H1 (cell line): ENCODE results near the gene AIFM3. TPM values are rescaled to one million over a fixed set of nuclear protein-coding genes. Genes with fewer than 3 reads are reported as not detected.

Source experiments
- CTCF ChIA-PET: fragments of 300-600 bp; sonication (Branson Sonifier 250); formaldehyde crosslinking; loops from one replicate; lab custom pipeline; 2021; ENCODE audit not compliant: partially characterized antibody; lab: Charles Lee
- POLR2A ChIA-PET: fragments of 300-600 bp; sonication (Branson Sonifier 250); formaldehyde crosslinking; loops from one replicate; lab custom pipeline; 2021; ENCODE audit warnings: inconsistent platforms; ENCODE audit not compliant: partially characterized antibody; lab: Charles Lee
- DNase-seq, 2 experiments: peaks; one replicate each; pipeline versions ENCODE4 v3.0.0 to v3.0.0-alpha.2; 2010 to 2022; ENCODE audit warnings: low spot score in 2 of 2, low read depth in 1 of 2, mixed read lengths in 1 of 2
- FAIRE-seq: peaks from 2 replicates; lab custom pipeline; 2011; peaks lifted over from hg19 to GRCh38; lab: Jason Lieb, UNC
- H2AFZ ChIP-seq: 2 replicates; pipeline ENCODE4 v1.8.1; 2012; ENCODE audit warnings: low read length, inconsistent platforms
- H2AK5ac ChIP-seq: 2 replicates; pipeline ENCODE4 v1.6.1; 2013; ENCODE audit warnings: low read depth, low read length
- H2BK120ac ChIP-seq: replicated peaks from 2 replicates; pipeline ENCODE3; 2013; ENCODE audit warnings: low read depth, low read length, inconsistent platforms
- H2BK12ac ChIP-seq: 2 replicates; pipeline ENCODE4 v1.6.1; 2013; ENCODE audit warnings: low read depth, low read length
- H2BK15ac ChIP-seq: 2 replicates; pipeline ENCODE4 v1.6.1; 2013; ENCODE audit warnings: low read length
- H2BK20ac ChIP-seq: 2 replicates; pipeline ENCODE4 v1.6.1; 2013; ENCODE audit warnings: low read length
- H2BK5ac ChIP-seq: 2 replicates; pipeline ENCODE4 v1.6.1; 2013; ENCODE audit warnings: low read depth, low read length
- H3K14ac ChIP-seq: 2 replicates; pipeline ENCODE4 v1.6.1; 2013; ENCODE audit warnings: inconsistent platforms; ENCODE audit not compliant: insufficient read length
- H3K18ac ChIP-seq: 2 replicates; pipeline ENCODE4 v1.6.1; 2013; ENCODE audit warnings: low read length; ENCODE audit errors: extremely low read depth
- H3K23ac ChIP-seq: 2 replicates; pipeline ENCODE4 v1.6.1; 2013; ENCODE audit warnings: inconsistent platforms; ENCODE audit not compliant: insufficient read length
- H3K23me2 ChIP-seq: 2 replicates; pipeline ENCODE4 v1.6.1; 2013; ENCODE audit warnings: low read depth, low read length
- H3K27ac ChIP-seq: 2 replicates; pipeline ENCODE4 v1.6.1; 2011; ENCODE audit warnings: low read depth, low read length, inconsistent platforms
- H3K27me3 ChIP-seq, 4 experiments: replicated peaks in 1 of 4; 1 replicate in 1 of 4; 2 replicates in 3 of 4; pipeline versions ENCODE4 v1.6.1 to v1.8.1; 2011 to 2013; ENCODE audit warnings: low read length in 3 of 4, mild to moderate bottlenecking in 3 of 4, inconsistent platforms in 2 of 4, mixed read lengths in 2 of 4, moderate library complexity in 1 of 4; ENCODE audit not compliant: control insufficient read depth in 3 of 4, insufficient read depth in 3 of 4; ENCODE audit errors: extremely low read depth in 1 of 4
- H3K36me3 ChIP-seq, 4 experiments: 2 replicates each; pipeline versions ENCODE4 v1.6.1 to v1.8.1; 2011 to 2013; ENCODE audit warnings: mild to moderate bottlenecking in 4 of 4, low read length in 3 of 4, moderate library complexity in 2 of 4, control low read depth in 1 of 4, inconsistent platforms in 1 of 4; ENCODE audit not compliant: insufficient read depth in 4 of 4, control insufficient read depth in 2 of 4
- H3K4ac ChIP-seq: replicated peaks from 2 replicates; pipeline ENCODE3; 2013; ENCODE audit warnings: low read length, low read depth, mixed read lengths, inconsistent platforms; ENCODE audit not compliant: insufficient read length
- H3K4me1 ChIP-seq, 4 experiments: replicated peaks in 1 of 4; 1 replicate in 1 of 4; 2 replicates in 3 of 4; pipeline versions ENCODE4 v1.6.1 to v1.8.1; 2011 to 2013; ENCODE audit warnings: low read length in 3 of 4, inconsistent platforms in 2 of 4, mixed read lengths in 1 of 4; ENCODE audit not compliant: insufficient read depth in 4 of 4, control insufficient read depth in 3 of 4
- H3K4me2 ChIP-seq, 2 experiments: 2 replicates each; pipeline versions ENCODE4 v1.6.1 to v1.8.1; 2011 to 2013; ENCODE audit warnings: low read depth in 2 of 2, low read length in 2 of 2, control low read depth in 1 of 2, inconsistent platforms in 1 of 2, mild to moderate bottlenecking in 1 of 2; ENCODE audit not compliant: insufficient read depth in 1 of 2
- H3K4me3 ChIP-seq, 4 experiments: fragments of 200-600, 300-600 bp in 1 of 4; sonication (generic), shearing (Covaris generic), sonication (Bioruptor Twin) in 1 of 4; 2 replicates each; pipeline versions ENCODE4 v1.5.1 to v1.8.1; 2011 to 2016; ENCODE audit warnings: low read length in 4 of 4, low read depth in 3 of 4, control low read depth in 2 of 4, inconsistent platforms in 2 of 4, mild to moderate bottlenecking in 2 of 4, mixed read lengths in 1 of 4, moderate library complexity in 1 of 4; ENCODE audit not compliant: insufficient read depth in 2 of 4; ENCODE audit errors: extremely low read depth in 1 of 4
- H3K56ac ChIP-seq: replicated peaks from 2 replicates; pipeline ENCODE3; 2013; ENCODE audit warnings: low read depth, mild to moderate bottlenecking, mixed read lengths, low read length, inconsistent platforms; ENCODE audit not compliant: insufficient read length
- H3K79me1 ChIP-seq: 2 replicates; pipeline ENCODE4 v1.6.1; 2013; ENCODE audit warnings: low read depth, low read length, control low read depth
- H3K79me2 ChIP-seq, 2 experiments: 2 replicates each; pipeline versions ENCODE4 v1.6.1 to v1.8.1; 2012 to 2013; ENCODE audit warnings: low read length in 2 of 2, mild to moderate bottlenecking in 2 of 2, inconsistent platforms in 1 of 2; ENCODE audit not compliant: insufficient read depth in 2 of 2, control insufficient read depth in 1 of 2
- H3K9ac ChIP-seq, 4 experiments: replicated peaks in 1 of 4; 1 replicate in 1 of 4; 2 replicates in 3 of 4; pipeline versions ENCODE4 v1.6.1 to v1.8.1; 2011 to 2013; ENCODE audit warnings: low read depth in 3 of 4, low read length in 3 of 4, control low read depth in 2 of 4, mild to moderate bottlenecking in 2 of 4, moderate library complexity in 2 of 4, inconsistent platforms in 1 of 4; ENCODE audit errors: extremely low read depth in 1 of 4
- H3K9me3 ChIP-seq, 2 experiments: 2 replicates each; pipeline versions ENCODE4 v1.6.1 to v1.8.1; 2012 to 2013; ENCODE audit warnings: mild to moderate bottlenecking in 2 of 2, moderate library complexity in 2 of 2, control low read depth in 1 of 2, inconsistent platforms in 1 of 2, low read depth in 1 of 2, low read length in 1 of 2, mixed read lengths in 1 of 2; ENCODE audit not compliant: insufficient read depth in 2 of 2
- H4K20me1 ChIP-seq, 2 experiments: replicated peaks in 1 of 2; 2 replicates each; pipeline versions ENCODE3 to v1.8.1; 2011 to 2013; ENCODE audit warnings: inconsistent platforms in 2 of 2, low read length in 2 of 2, mild to moderate bottlenecking in 1 of 2; ENCODE audit not compliant: insufficient read depth in 2 of 2, control insufficient read depth in 1 of 2
- H4K5ac ChIP-seq: 2 replicates; pipeline ENCODE4 v1.6.1; 2013; ENCODE audit warnings: low read length, low read depth, mixed read lengths, inconsistent platforms; ENCODE audit not compliant: insufficient read length
- H4K8ac ChIP-seq: 2 replicates; pipeline ENCODE4 v1.8.0; 2013; ENCODE audit warnings: mild to moderate bottlenecking, moderate library complexity, low read length, inconsistent platforms; ENCODE audit not compliant: insufficient read depth; ENCODE audit errors: extremely low read depth
- H4K91ac ChIP-seq: replicated peaks from 2 replicates; pipeline ENCODE3; 2013; ENCODE audit warnings: low read length, mixed read lengths, inconsistent platforms; ENCODE audit not compliant: insufficient read length
- CTBP2 ChIP-seq: IDR thresholded peaks from 2 replicates; pipeline ENCODE4 v1.7.0; 2011; ENCODE audit warnings: borderline replicate concordance, mild to moderate bottlenecking, moderate library complexity, mixed read lengths, low read length; ENCODE audit not compliant: insufficient read depth, insufficient read length
- EP300 ChIP-seq, 2 experiments: IDR thresholded peaks; 1 replicate in 1 of 2; 2 replicates in 1 of 2; pipeline ENCODE4 v1.6.1; 2011 to 2012; ENCODE audit warnings: low read depth in 2 of 2, low read length in 2 of 2, mild to moderate bottlenecking in 2 of 2, borderline replicate concordance in 1 of 2, inconsistent platforms in 1 of 2, moderate library complexity in 1 of 2
- FOSL1 ChIP-seq: IDR thresholded peaks from 2 replicates; pipeline ENCODE4 v1.6.1; 2011; ENCODE audit warnings: mild to moderate bottlenecking, low read depth, low read length, moderate library complexity; ENCODE audit not compliant: insufficient read depth
- KDM4A ChIP-seq: IDR thresholded peaks from one replicate; pipeline ENCODE4 v1.7.1; 2012; ENCODE audit warnings: low read depth, mild to moderate bottlenecking, moderate library complexity, low read length, inconsistent platforms; ENCODE audit not compliant: severe bottlenecking
- POLR2A ChIP-seq, 2 experiments: IDR thresholded peaks; 1 replicate in 1 of 2; 2 replicates in 1 of 2; pipeline ENCODE4 v1.6.1; 2011; ENCODE audit warnings: low read depth in 2 of 2, low read length in 2 of 2, mild to moderate bottlenecking in 2 of 2; ENCODE audit errors: control extremely low read depth in 1 of 2
- POU5F1 ChIP-seq: IDR thresholded peaks from 2 replicates; pipeline ENCODE4 v1.6.1; 2011; ENCODE audit warnings: low read depth, mild to moderate bottlenecking, low read length, moderate library complexity
- SIN3A ChIP-seq, 2 experiments: IDR thresholded peaks in 1 of 2; conservative IDR thresholded peaks in 1 of 2; 2 replicates each; pipeline ENCODE4 v1.6.1; 2011 to 2012; ENCODE audit warnings: low read length in 2 of 2, improper control_type of control experiment in 1 of 2, low read depth in 1 of 2, mild to moderate bottlenecking in 1 of 2
- SP4 ChIP-seq: IDR thresholded peaks from 2 replicates; pipeline ENCODE4 v1.6.1; 2012; ENCODE audit warnings: low read length, inconsistent platforms
- SUZ12 ChIP-seq: fragments of 200-600 bp; sonication (generic); IDR thresholded peaks from 2 replicates; pipeline ENCODE4 v1.6.1; 2012; ENCODE audit warnings: mild to moderate bottlenecking, inconsistent platforms, low read length, moderate library complexity, mixed read lengths
- YY1 ChIP-seq: IDR thresholded peaks from 2 replicates; pipeline ENCODE4 v1.6.1; 2011; ENCODE audit warnings: low read depth, mild to moderate bottlenecking, low read length
- WGBS, 2 experiments: shearing (Covaris generic) in 1 of 2; methylation state at CpG; one replicate each; pipeline versions ENCODE4 v1.1.6 to v1.1.7; 2013 to 2015; ENCODE audit warnings: low lambda C conversion rate in 2 of 2, mixed read lengths in 2 of 2, inconsistent platforms in 1 of 2, low coverage in 1 of 2, missing lambda C conversion rate in 1 of 2; ENCODE audit not compliant: insufficient replicate concordance in 2 of 2, insufficient coverage in 1 of 2, insufficient read length in 1 of 2; ENCODE audit errors: extremely low coverage in 1 of 2, missing lambda C conversion rate in 1 of 2; 5-methylcytosine and 5-hydroxymethylcytosine counted together
- polyA plus RNA-seq, 7 experiments: library from polyadenylated mRNA; depleted of rRNA in 3 of 7; stranded (reverse) in 5 of 7; unstranded in 2 of 7; fragments of >200 nt in 5 of 7; fragments of 200-250 nt in 2 of 7; gene quantifications; 1 replicate in 5 of 7; 2 replicates in 1 of 7; 4 replicates in 1 of 7; pipeline versions ENCODE4 v1.2.1 to v1.2.3, GENCODE V29; 2011 to 2013; ENCODE audit warnings: missing spikeins in 2 of 7, mixed read lengths in 2 of 7
- total RNA-seq: library from RNA; stranded (reverse); fragmentation: NEBNext Ultra II Directional; extraction: Animal tissue kit (Norgen Biotek cat#: 25700); gene quantifications from 2 replicates; pipeline ENCODE4 v1.2.1, GENCODE V29; 2021
- TF ChIP-seq, protein P1 (sequence below): IDR thresholded peaks from 2 replicates; pipeline ENCODE4 v1.6.1; 2011; ENCODE audit warnings: low read length, improper control_type of control experiment

AIFM3 gene
- total and polyA plus RNA-seq, 2 of the 8 experiments (the other 6 are each of a cell fraction or from before 2014, with no cell fraction given) = 0.86 to 1.4 TPM

DNA sequence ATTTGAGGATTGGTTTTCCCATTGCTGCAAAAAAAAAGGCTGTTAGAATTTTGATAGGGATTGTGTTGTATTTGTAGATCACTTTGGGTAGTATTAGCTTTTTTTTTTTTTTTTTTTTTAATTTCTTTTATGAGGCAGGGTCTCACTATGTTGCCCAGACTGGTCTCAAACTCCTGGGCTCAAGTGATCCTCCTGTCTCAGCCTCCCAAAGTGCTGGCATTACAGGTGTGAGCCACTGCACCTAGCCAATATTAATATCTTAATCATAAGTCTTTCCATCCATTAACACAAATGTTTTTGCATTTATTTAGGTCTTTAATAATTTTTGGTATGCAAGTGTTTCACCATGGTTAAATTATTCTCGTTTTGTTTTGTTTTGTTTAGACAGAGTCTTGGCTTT, 23.0 kb upstream of the AIFM3 start:
- no peak overlapping the region for H2BK12ac ChIP-seq
- H3K23ac ChIP-seq = no peak overlapping the region
- H3K4me1 ChIP-seq = no peaks in the 10 kb centered on the region; a peak in 1 of 7 replicates
- WGBS, 2 experiments = 92% methylated on average over 1 of the region's 1 CpG; no CpG with 5 or more reads in 1 of the 2 experiments
- H4K20me1 ChIP-seq = peaks cover 33 to 46% of the 10 kb centered on the region in 2 experiments
- H2BK120ac ChIP-seq = no peak overlapping the region
- POLR2A ChIA-PET = no interaction called here
- peaks cover 0 to 4% (median 0%) of the 10 kb centered on the region in 4 experiments; a peak in 2 of 8 replicates for H3K36me3 ChIP-seq
- H3K27me3 ChIP-seq = no peaks in the 10 kb centered on the region
- CTCF ChIA-PET = interaction anchor here (0.7 to 1.7 kb wide), 2 partner anchors 11 to 139 kb away, joined by 3 to 6 read pairs; no protein-coding TSS in a partner anchor
- peaks cover 38 to 97% of the 10 kb centered on the region in 2 experiments for H3K79me2 ChIP-seq
- H3K56ac ChIP-seq = no peak overlapping the region
- no peak overlapping the region for H4K5ac ChIP-seq
- H2AK5ac ChIP-seq = no peak overlapping the region
- H2AFZ ChIP-seq = no peak overlapping the region
- H2BK15ac ChIP-seq = no peak overlapping the region
- H4K8ac ChIP-seq = no peak overlapping the region
- H3K4ac ChIP-seq = no peak overlapping the region
- FAIRE-seq (no peak), DNase-seq (no peak)
- H3K4me3 ChIP-seq = no peak overlapping the region
- H3K4me2 ChIP-seq = no peak overlapping the region
- no peak for TF ChIP-seq EP300 (IDR thresholded peaks at IDR 0.05; ENCODE audit: borderline replicate concordance in 1 of 2, low read depth in 2 of 2, low read length in 2 of 2)
- no peak for TF ChIP-seq SIN3A (conservative IDR thresholded peaks at IDR 0.05 in 1 of 2, IDR thresholded peaks at IDR 0.05 in 1 of 2; ENCODE audit: low read depth in 1 of 2, low read length in 2 of 2)
- no peak for TF ChIP-seq YY1
- TF ChIP-seq KDM4A = no peak
- TF ChIP-seq POU5F1 = no peak
- no peak for TF ChIP-seq CTBP2
- no peak for TF ChIP-seq FOSL1
- no peak for TF ChIP-seq POLR2A (IDR thresholded peaks at IDR 0.05; ENCODE audit: control extremely low read depth in 1 of 2, low read depth in 2 of 2, low read length in 2 of 2)
- TF ChIP-seq SUZ12 = no peak
- TF ChIP-seq SP4 = no peak
- TF ChIP-seq, protein P1, sequence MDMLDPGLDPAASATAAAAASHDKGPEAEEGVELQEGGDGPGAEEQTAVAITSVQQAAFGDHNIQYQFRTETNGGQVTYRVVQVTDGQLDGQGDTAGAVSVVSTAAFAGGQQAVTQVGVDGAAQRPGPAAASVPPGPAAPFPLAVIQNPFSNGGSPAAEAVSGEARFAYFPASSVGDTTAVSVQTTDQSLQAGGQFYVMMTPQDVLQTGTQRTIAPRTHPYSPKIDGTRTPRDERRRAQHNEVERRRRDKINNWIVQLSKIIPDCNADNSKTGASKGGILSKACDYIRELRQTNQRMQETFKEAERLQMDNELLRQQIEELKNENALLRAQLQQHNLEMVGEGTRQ = no peak
- H3K18ac ChIP-seq = no peak overlapping the region
- peaks cover 11% of the 10 kb centered on the region for H3K79me1 ChIP-seq
- no peak overlapping the region for H3K14ac ChIP-seq
- H3K9ac ChIP-seq = no peak overlapping the region
- H4K91ac ChIP-seq = no peak overlapping the region
- H3K23me2 ChIP-seq = no peaks in the 10 kb centered on the region
- H3K27ac ChIP-seq = no peak overlapping the region
- H2BK20ac ChIP-seq = no peak overlapping the region
- H3K9me3 ChIP-seq = no peaks in the 10 kb centered on the region
- H2BK5ac ChIP-seq = no peak overlapping the region
